ENCODE data around the gene KCTD11.

Gene KCTD11

GRCh38 chr17:7341842-7342241, 10.1 kb upstream of the KCTD11 start:
- peak overlapping the region; percentile 22 to 68 for H3K27ac Mint-ChIP-seq
- H3K27me3 Mint-ChIP-seq, result no peaks in the 10 kb centered on the region
- ATAC-seq (replicated peaks), result no peak
- DNase-seq, result no peak
- H3K4me3 Mint-ChIP-seq, result no peak overlapping the region
- peaks cover 26 to 29% of the 10 kb centered on the region in 2 donors for H3K4me1 Mint-ChIP-seq (ENCODE audit: low read depth in 2 of 2)
- H3K9me3 Mint-ChIP-seq, result no peaks in the 10 kb centered on the region
- H3K36me3 Mint-ChIP-seq (ENCODE audit: insufficient read depth), result peaks cover 83% of the 10 kb centered on the region

GRCh38 chr17:7343250-7343649, 8.7 kb upstream of the KCTD11 start:
- DNase-seq (no peak), ATAC-seq (replicated peaks) (no peak)
- no peaks in the 10 kb centered on the region for H3K9me3 Mint-ChIP-seq
- peaks cover 15 to 21% of the 10 kb centered on the region in 2 donors for H3K4me1 Mint-ChIP-seq (ENCODE audit: low read depth in 2 of 2)
- H3K36me3 Mint-ChIP-seq (ENCODE audit: insufficient read depth), result peaks cover 85% of the 10 kb centered on the region
- no peaks in the 10 kb centered on the region for H3K27me3 Mint-ChIP-seq
- no peak overlapping the region for H3K4me3 Mint-ChIP-seq
- peak overlapping the region in 1 of 2 donors; percentile 38 for H3K27ac Mint-ChIP-seq

- Mint-ChIP-seq H3K4me3 (no peak overlapping the region), H3K4me1 (ENCODE audit: low read depth in 2 of 2) (peaks cover 20 to 30% of the 10 kb centered on the region in 2 donors), H3K27ac (peak overlapping the region in 1 of 2 donors; percentile 23), H3K27me3 (no peaks in the 10 kb centered on the region), H3K36me3 (ENCODE audit: insufficient read depth) (peaks cover 75% of the 10 kb centered on the region), H3K9me3 (no peaks in the 10 kb centered on the region)
- no peak for ATAC-seq (replicated peaks)
- DNase-seq, result no peak
Measured at GRCh38 chr17:7346761-7347614, 5.0 kb upstream of the KCTD11 start.

- Mint-ChIP-seq H3K4me3 (no peak overlapping the region), H3K36me3 (ENCODE audit: insufficient read depth) (peaks cover 69% of the 10 kb centered on the region), H3K9me3 (no peaks in the 10 kb centered on the region), H3K27me3 (no peaks in the 10 kb centered on the region), H3K27ac (peak overlapping the region; percentile 84 to 90), H3K4me1 (ENCODE audit: low read depth in 2 of 2) (peaks cover 27 to 36% of the 10 kb centered on the region in 2 donors)
- DNase-seq, result no peak
- no peak for ATAC-seq (replicated peaks)
Measured at GRCh38 chr17:7347630-7348477, 4.1 kb upstream of the KCTD11 start.

- Mint-ChIP-seq H3K36me3 (ENCODE audit: insufficient read depth) (peaks cover 61% of the 10 kb centered on the region), H3K27me3 (no peaks in the 10 kb centered on the region), H3K27ac (peak overlapping the region; percentile 84 to 90), H3K4me1 (ENCODE audit: low read depth in 2 of 2) (peaks cover 33 to 36% of the 10 kb centered on the region in 2 donors), H3K9me3 (no peaks in the 10 kb centered on the region), H3K4me3 (no peak overlapping the region)
- no peak for ATAC-seq (replicated peaks)
- no peak for DNase-seq
Measured at GRCh38 chr17:7348478-7349242, 3.3 kb upstream of the KCTD11 start.

DNA sequence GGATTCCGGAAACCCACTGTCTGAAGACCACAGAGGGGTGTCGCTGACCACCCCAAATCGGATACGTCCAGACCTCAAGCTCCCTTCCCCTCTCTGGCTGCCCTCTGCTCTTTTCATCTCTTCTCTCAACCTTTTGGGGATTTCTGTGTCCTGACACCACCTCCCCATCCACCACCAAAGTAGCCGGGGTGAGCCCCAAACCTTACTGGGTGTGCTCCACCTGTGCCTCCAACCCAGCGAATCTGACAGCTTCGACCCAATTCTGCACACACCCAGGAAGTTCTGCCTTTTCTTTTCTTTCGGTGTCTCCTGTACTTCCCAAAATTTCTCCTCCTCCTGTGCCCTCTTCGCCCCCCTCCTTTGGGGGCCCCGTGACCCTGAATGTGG, 534 bp downstream of the KCTD11 start:
- H3K36me3 Mint-ChIP-seq (ENCODE audit: insufficient read depth), result peaks cover 31% of the 10 kb centered on the region
- H3K4me3 Mint-ChIP-seq, result peak overlapping the region; percentile 84 to 92
- DNase-seq (no peak), ATAC-seq (replicated peaks) (no peak)
- H3K27ac Mint-ChIP-seq, result peak overlapping the region; percentile 88 to 91
- peaks cover 46% of the 10 kb centered on the region in 2 donors for H3K4me1 Mint-ChIP-seq (ENCODE audit: low read depth in 2 of 2)
- H3K27me3 Mint-ChIP-seq, result no peaks in the 10 kb centered on the region
- H3K9me3 Mint-ChIP-seq, result no peaks in the 10 kb centered on the region

- peaks cover 45 to 46% of the 10 kb centered on the region in 2 donors for H3K4me1 Mint-ChIP-seq (ENCODE audit: low read depth in 2 of 2)
- no peak for ATAC-seq (replicated peaks)
- no peaks in the 10 kb centered on the region for H3K27me3 Mint-ChIP-seq
Measured at GRCh38 chr17:7352910-7353635, 1.1 kb downstream of the KCTD11 start.

DNA sequence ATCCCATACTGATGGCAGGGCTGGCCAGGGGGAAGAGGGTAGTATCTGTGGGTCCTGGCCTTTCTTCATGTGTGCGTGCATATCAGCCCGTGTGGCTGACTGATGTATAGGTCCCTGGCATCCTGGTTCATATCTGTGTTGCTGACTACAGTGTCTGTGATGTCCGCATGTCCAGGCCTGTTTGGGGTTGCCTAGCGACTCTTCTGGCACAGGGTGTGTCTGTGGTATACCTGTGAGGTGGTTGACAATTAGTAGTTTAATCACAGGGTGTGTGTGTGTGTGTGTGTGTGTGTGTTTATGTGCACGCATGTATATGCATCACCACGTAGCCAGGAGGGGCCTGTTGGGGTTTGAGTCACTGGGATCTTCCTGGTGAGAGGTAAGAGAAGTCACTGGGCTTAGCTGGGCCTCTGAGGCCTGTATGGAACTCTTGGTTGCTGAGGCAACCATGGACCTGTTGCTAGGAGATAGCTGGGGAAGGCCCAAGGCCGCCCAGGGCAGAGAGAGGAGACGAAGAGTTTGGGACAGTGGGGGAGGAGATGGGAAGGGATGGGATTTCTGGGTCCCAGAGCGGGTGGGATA, 2.4 kb downstream of the KCTD11 start:
- Mint-ChIP-seq H3K4me1 (ENCODE audit: low read depth in 2 of 2) (peaks cover 38% of the 10 kb centered on the region in 2 donors), H3K4me3 (no peak overlapping the region), H3K27me3 (no peaks in the 10 kb centered on the region), H3K36me3 (ENCODE audit: insufficient read depth) (peaks cover 29% of the 10 kb centered on the region), H3K27ac (peak overlapping the region; percentile 63 to 91), H3K9me3 (no peaks in the 10 kb centered on the region)
- no peak for ATAC-seq (replicated peaks)
- DNase-seq, result no peak

More at GRCh38 chr17:7352910-7353635, 1.1 kb downstream of the KCTD11 start:
- no peak for DNase-seq
- Mint-ChIP-seq H3K36me3 (ENCODE audit: insufficient read depth) (peaks cover 29% of the 10 kb centered on the region), H3K4me3 (peak overlapping the region; percentile 84 to 92), H3K9me3 (no peaks in the 10 kb centered on the region), H3K27ac (peak overlapping the region; percentile 88 to 91)

- ATAC-seq (replicated peaks), result no peak
- peaks cover 23% of the 10 kb centered on the region for H3K36me3 Mint-ChIP-seq (ENCODE audit: insufficient read depth)
- H3K27me3 Mint-ChIP-seq, result no peaks in the 10 kb centered on the region
- peak within 1 kb of the TSS; percentile 63 to 91 for H3K27ac Mint-ChIP-seq
- H3K4me1 Mint-ChIP-seq (ENCODE audit: low read depth in 2 of 2), result peaks cover 32 to 34% of the 10 kb centered on the region in 2 donors
- no peaks in the 10 kb centered on the region for H3K9me3 Mint-ChIP-seq
- peak within 1 kb of the TSS in 1 of 2 donors; percentile 92 for H3K4me3 Mint-ChIP-seq
- no peak for DNase-seq
Measured at GRCh38 chr17:7355053-7355452, 3.1 kb downstream of the KCTD11 start, which contains the start of gene TMEM95. Gene TMEM95 (plus strand): TSS chr17:7355156. CDS start chr17:7355205, 49 bp downstream.

DNA sequence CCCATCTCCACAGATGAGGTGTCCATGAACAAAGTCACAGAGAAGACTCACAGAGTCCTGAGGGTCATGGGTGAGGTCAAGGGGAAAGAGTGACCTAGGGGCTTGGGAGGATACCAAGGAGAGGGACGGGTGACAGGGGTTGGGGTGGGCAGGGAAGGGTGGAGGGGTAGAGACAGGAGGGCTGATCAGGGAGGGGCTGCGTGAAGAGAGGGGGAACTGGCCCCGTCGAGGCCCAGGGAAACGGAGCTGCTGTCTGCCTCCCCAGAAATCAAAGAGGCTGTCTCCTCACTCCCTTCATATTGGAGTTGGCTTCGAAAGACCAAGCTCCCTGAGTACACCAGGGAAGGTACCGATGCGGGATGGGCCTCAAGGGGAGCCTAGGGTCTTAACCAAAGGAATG, 3.6 kb downstream of the KCTD11 start:
- Mint-ChIP-seq H3K9me3 (no peaks in the 10 kb centered on the region), H3K36me3 (ENCODE audit: insufficient read depth) (peaks cover 17% of the 10 kb centered on the region), H3K27me3 (no peaks in the 10 kb centered on the region), H3K27ac (peak overlapping the region in 1 of 2 donors; percentile 57), H3K4me1 (ENCODE audit: low read depth in 2 of 2) (peaks cover 31 to 32% of the 10 kb centered on the region in 2 donors), H3K4me3 (no peak overlapping the region)
- ATAC-seq (replicated peaks), result no peak
- no peak for DNase-seq

DNA sequence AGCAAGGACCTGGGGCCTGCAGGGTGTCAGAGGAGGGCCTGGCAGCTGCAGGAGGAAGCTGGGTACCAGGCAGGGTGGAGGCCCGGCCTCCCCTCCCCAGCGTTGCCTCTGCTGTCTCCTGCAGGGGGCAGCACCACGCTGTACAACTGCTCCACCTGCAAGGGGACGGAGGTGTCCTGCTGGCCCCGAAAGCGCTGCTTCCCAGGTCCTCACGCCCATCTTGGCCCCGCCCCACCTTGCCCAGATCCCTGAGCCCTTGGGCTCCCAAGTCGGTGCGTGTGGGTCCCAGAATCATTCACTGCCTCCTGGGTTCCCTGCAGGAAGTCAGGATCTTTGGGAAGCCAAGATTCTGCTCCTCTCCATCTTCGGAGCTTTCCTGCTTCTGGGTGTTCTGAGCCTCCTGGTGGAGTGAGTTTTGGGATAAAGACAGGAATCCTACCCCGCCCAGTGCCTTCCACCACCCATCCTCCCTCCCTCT, 4.1 kb downstream of the KCTD11 start:
- Mint-ChIP-seq H3K4me1 (ENCODE audit: low read depth in 2 of 2) (peaks cover 30 to 32% of the 10 kb centered on the region in 2 donors), H3K27ac (peak overlapping the region in 1 of 2 donors; percentile 57), H3K36me3 (ENCODE audit: insufficient read depth) (peaks cover 12% of the 10 kb centered on the region), H3K4me3 (no peak overlapping the region), H3K27me3 (no peaks in the 10 kb centered on the region), H3K9me3 (no peaks in the 10 kb centered on the region)
- peak; percentile 79 to 82 (median 81) for DNase-seq
- peak; percentile 49 for ATAC-seq (replicated peaks)

GRCh38 chr17:7356756-7357155, 4.8 kb downstream of the KCTD11 start:
- Mint-ChIP-seq H3K27me3 (peaks cover 5 to 6% of the 10 kb centered on the region in 2 donors), H3K27ac (no peak overlapping the region), H3K9me3 (no peaks in the 10 kb centered on the region), H3K36me3 (ENCODE audit: insufficient read depth) (peaks cover 8% of the 10 kb centered on the region), H3K4me1 (ENCODE audit: low read depth in 2 of 2) (peaks cover 27 to 32% of the 10 kb centered on the region in 2 donors), H3K4me3 (no peak overlapping the region)
- ATAC-seq (replicated peaks) (no peak), DNase-seq (no peak)

Measured in effector memory CD8-positive, alpha-beta T cell (primary cell).